Keratinocyte (primary cell): ENCODE results near the gene PREB. TPM values are rescaled to one million over a fixed set of nuclear protein-coding genes. Genes with fewer than 3 reads are reported as not detected.
"Not testable (repeated sequence)": the region's sequence is repeated elsewhere in the genome, so short reads cannot be mapped to it uniquely, and the experiment has no call there.

Experiments used
- DNase-seq: peaks from one replicate; pipeline ENCODE4 v3.0.0-alpha.2; 2011; ENCODE audit warnings: low read depth, missing footprints, low spot score
- FAIRE-seq: peaks from 2 replicates; lab custom pipeline; 2011; peaks lifted over from hg19 to GRCh38; lab: Jason Lieb, UNC
- H2AFZ ChIP-seq: 2 replicates; pipeline ENCODE4 v1.6.0; 2012; ENCODE audit warnings: low read length, control low read depth, inconsistent platforms; ENCODE audit not compliant: control insufficient read depth
- H3K27ac ChIP-seq: 2 replicates; pipeline ENCODE4 v1.5.1; 2011; ENCODE audit warnings: low read length; ENCODE audit not compliant: control insufficient read depth, insufficient read depth
- H3K27me3 ChIP-seq: 3 replicates; pipeline ENCODE4 v1.6.0; 2011; ENCODE audit warnings: low read length; ENCODE audit not compliant: control insufficient read depth, insufficient read depth; ENCODE audit errors: extremely low read depth
- H3K36me3 ChIP-seq, 2 experiments: 2 replicates in 1 of 2; 3 replicates in 1 of 2; pipeline ENCODE4 v1.5.1; 2011; ENCODE audit warnings: low read length in 2 of 2, mild to moderate bottlenecking in 1 of 2; ENCODE audit not compliant: control insufficient read depth in 2 of 2, insufficient read depth in 2 of 2; ENCODE audit errors: extremely low read depth in 1 of 2
- H3K4me1 ChIP-seq: 3 replicates; pipeline ENCODE4 v1.5.1; 2011; ENCODE audit warnings: low read length; ENCODE audit not compliant: control insufficient read depth, insufficient read depth; ENCODE audit errors: extremely low read depth
- H3K4me2 ChIP-seq: 3 replicates; pipeline ENCODE4 v1.6.0; 2011; ENCODE audit warnings: low read depth, low read length; ENCODE audit not compliant: control insufficient read depth, insufficient read depth; ENCODE audit errors: extremely low read depth
- H3K4me3 ChIP-seq, 3 experiments: fragments of 200-600 bp in 1 of 3; sonication (generic) in 1 of 3; 2 replicates in 2 of 3; 3 replicates in 1 of 3; pipeline ENCODE4 v1.5.1; 2011 to 2016; ENCODE audit warnings: low read length in 3 of 3, mild to moderate bottlenecking in 3 of 3, control low read depth in 2 of 3, inconsistent platforms in 1 of 3, low read depth in 1 of 3, mixed read lengths in 1 of 3, mixed run types in 1 of 3, moderate library complexity in 1 of 3; ENCODE audit not compliant: control insufficient read depth in 2 of 3, insufficient read depth in 2 of 3; ENCODE audit errors: extremely low read depth in 1 of 3
- H3K79me2 ChIP-seq: 2 replicates; pipeline ENCODE4 v1.6.0; 2012; ENCODE audit warnings: low read length; ENCODE audit not compliant: control insufficient read depth, insufficient read depth
- H3K9ac ChIP-seq: 3 replicates; pipeline ENCODE4 v1.6.0; 2011; ENCODE audit warnings: low read length; ENCODE audit not compliant: control insufficient read depth, insufficient read depth; ENCODE audit errors: extremely low read depth
- H3K9me1 ChIP-seq: 3 replicates; pipeline ENCODE4 v1.6.0; 2011; ENCODE audit warnings: low read length; ENCODE audit not compliant: control insufficient read depth, insufficient read depth; ENCODE audit errors: extremely low read depth
- H3K9me3 ChIP-seq: 2 replicates; pipeline ENCODE4 v1.5.1; 2012; ENCODE audit warnings: low read depth, low read length; ENCODE audit not compliant: control insufficient read depth
- H4K20me1 ChIP-seq: 3 replicates; pipeline ENCODE4 v1.6.0; 2011; ENCODE audit warnings: low read length; ENCODE audit not compliant: control insufficient read depth, insufficient read depth; ENCODE audit errors: extremely low read depth
- CTCF ChIP-seq, 3 experiments: IDR thresholded peaks in 1 of 3; conservative IDR thresholded peaks in 1 of 3; optimal IDR thresholded peaks in 1 of 3; 2 replicates in 2 of 3; 3 replicates in 1 of 3; pipeline versions ENCODE3 to v1.5.1; 2011; ENCODE audit warnings: low read length in 3 of 3, mild to moderate bottlenecking in 3 of 3, moderate library complexity in 2 of 3, control low read depth in 1 of 3, inconsistent platforms in 1 of 3; ENCODE audit not compliant: insufficient read depth in 2 of 3; ENCODE audit errors: extremely low read depth in 1 of 3
- EZH2 ChIP-seq: IDR thresholded peaks from one replicate; pipeline ENCODE4 v1.6.1; 2012; ENCODE audit warnings: inconsistent platforms, mild to moderate bottlenecking, low read length, moderate library complexity
- dilution Hi-C: fragments of 300-500 bp; cut with MboI; formaldehyde crosslinking; loops from one replicate; pipeline ENCODE4 v1.7.0; 2020; ENCODE audit warnings: low sequenced_read_pairs; ENCODE audit not compliant: extremely low pct_ligation_motif_present
- polyA plus RNA-seq, 5 experiments: library from polyadenylated mRNA; depleted of rRNA in 3 of 5; stranded (reverse) in 3 of 5; stranded (forward) in 1 of 5; unstranded in 1 of 5; fragments of >200 nt; gene quantifications; 1 replicate in 1 of 5; 2 replicates in 3 of 5; 3 replicates in 1 of 5; pipeline versions ENCODE4 v1.2.1 to v1.2.3, GENCODE V29; 2011 to 2012; ENCODE audit warnings: missing spikeins in 2 of 5, low read depth in 1 of 5, low replicate concordance in 1 of 5

PREB gene
- polyA plus RNA-seq, 1 donor (not counting 4 experiments of a cell fraction or from before 2014, with no cell fraction given): 48.7 TPM

GRCh38 chr2:27115519-27115918, 18.9 kb downstream of the PREB start:
- H3K9ac ChIP-seq: no peak overlapping the region
- no peak for FAIRE-seq

GRCh38 chr2:27111392-27112078, 22.9 kb downstream of the PREB start:
- H3K36me3 ChIP-seq, H3K4me2 ChIP-seq, dilution Hi-C loops, H2AFZ ChIP-seq, H3K27me3 ChIP-seq, FAIRE-seq, H4K20me1 ChIP-seq, DNase-seq, H3K4me1 ChIP-seq, H3K9me3 ChIP-seq, H3K27ac ChIP-seq, H3K9ac ChIP-seq, H3K79me2 ChIP-seq, H3K9me1 ChIP-seq, H3K4me3 ChIP-seq: not testable (repeated sequence)

More at GRCh38 chr2:27115519-27115918, 18.9 kb downstream of the PREB start:
- TF ChIP-seq EZH2 (no peak), CTCF (optimal IDR thresholded peaks at IDR 0.05 in 1 of 3, IDR thresholded peaks at IDR 0.05 in 1 of 3, conservative IDR thresholded peaks at IDR 0.05 in 1 of 3; ENCODE audit: extremely low read depth in 1 of 3, insufficient read depth in 2 of 3, low read length in 3 of 3) (no peak)
- Histone ChIP-seq H3K4me3 (no peak overlapping the region), H3K27me3 (peaks cover 32% of the 10 kb centered on the region), H3K9me3 (no peaks in the 10 kb centered on the region), H3K27ac (no peak overlapping the region), H3K79me2 (no peaks in the 10 kb centered on the region), H2AFZ (no peak overlapping the region), H3K4me1 (peaks cover 3% of the 10 kb centered on the region), H3K4me2 (no peak overlapping the region), H3K36me3 (no peaks in the 10 kb centered on the region), H3K9me1 (no peaks in the 10 kb centered on the region), H4K20me1 (no peaks in the 10 kb centered on the region)
- no peak for DNase-seq
- dilution Hi-C loops: no loop called here

GRCh38 chr2:27110603-27111352, 23.7 kb downstream of the PREB start:
- H3K79me2 ChIP-seq, H3K9me1 ChIP-seq, H2AFZ ChIP-seq, H3K27me3 ChIP-seq, dilution Hi-C loops, H3K9me3 ChIP-seq, H4K20me1 ChIP-seq, H3K4me1 ChIP-seq, H3K36me3 ChIP-seq, H3K4me3 ChIP-seq, H3K4me2 ChIP-seq, H3K9ac ChIP-seq, FAIRE-seq, DNase-seq, H3K27ac ChIP-seq: not testable (repeated sequence)
